Nephron progenitor cell (in vitro differentiated cells): ENCODE measurements around the gene ATP7B.
A peak's percentile ranks its signal among the peaks of the same experiment; 100 is the strongest.
"Not testable (repeated sequence)": the region's sequence is repeated elsewhere in the genome, so short reads cannot be mapped to it uniquely, and the experiment has no call there.

ENCODE experiments used
- DNase-seq: peaks from one replicate; pipeline ENCODE4 v3.0.0; 2021
- H3K27ac Mint-ChIP-seq: 2 replicates; pipeline ENCODE4 v1.8.0; 2021; ENCODE audit warnings: mild to moderate bottlenecking, moderate library complexity, mixed read lengths
- H3K27me3 Mint-ChIP-seq: 2 replicates; pipeline ENCODE4 v1.8.0; 2021; ENCODE audit warnings: mild to moderate bottlenecking, low read depth, mixed read lengths; ENCODE audit not compliant: poor library complexity
- H3K36me3 Mint-ChIP-seq: 2 replicates; pipeline ENCODE4 v1.8.0; 2021; ENCODE audit warnings: low read depth, mixed read lengths
- H3K4me1 Mint-ChIP-seq: 2 replicates; pipeline ENCODE4 v1.8.0; 2021; ENCODE audit warnings: mixed read lengths
- H3K4me3 Mint-ChIP-seq: 2 replicates; pipeline ENCODE4 v1.8.0; 2021; ENCODE audit warnings: mild to moderate bottlenecking, moderate library complexity, mixed read lengths
- H3K9me3 Mint-ChIP-seq: 2 replicates; pipeline ENCODE4 v1.8.0; 2021; ENCODE audit warnings: mild to moderate bottlenecking, moderate library complexity, mixed read lengths
- CTCF ChIP-seq: fragments of 200-600 bp; sonication (generic); IDR thresholded peaks from 2 replicates; pipeline ENCODE4 v1.5.0; 2021; ENCODE audit warnings: antibody characterized with exemption

ATP7B gene

GRCh38 chr13:52043675-52044074 is 32.4 kb upstream of the ATP7B start:
- no peak for TF ChIP-seq CTCF
- Mint-ChIP-seq H3K27me3 (no peaks in the 10 kb centered on the region), H3K9me3 (peaks cover 17% of the 10 kb centered on the region), H3K4me3 (no peak overlapping the region), H3K36me3 (peaks cover 18% of the 10 kb centered on the region), H3K4me1 (no peaks in the 10 kb centered on the region), H3K27ac (no peak overlapping the region)
- DNase-seq, result no peak

- no peak for TF ChIP-seq CTCF
- H3K36me3 Mint-ChIP-seq, result peaks cover 40% of the 10 kb centered on the region
- H3K4me1 Mint-ChIP-seq, result peaks cover 9% of the 10 kb centered on the region
- no peak for DNase-seq
- H3K27ac Mint-ChIP-seq, result peak overlapping the region; percentile 70
- H3K27me3 Mint-ChIP-seq, result peaks cover 3% of the 10 kb centered on the region
- peaks cover 11% of the 10 kb centered on the region for H3K9me3 Mint-ChIP-seq
- no peak overlapping the region for H3K4me3 Mint-ChIP-seq
Observed at GRCh38 chr13:52036037-52036436, 24.8 kb upstream of the ATP7B start.

- no peak for TF ChIP-seq CTCF
- H3K27me3 Mint-ChIP-seq, result peaks cover 3% of the 10 kb centered on the region
- H3K36me3 Mint-ChIP-seq, result peaks cover 47% of the 10 kb centered on the region
- no peak overlapping the region for H3K4me3 Mint-ChIP-seq
- no peak overlapping the region for H3K27ac Mint-ChIP-seq
- DNase-seq, result no peak
- H3K9me3 Mint-ChIP-seq, result peaks cover 20% of the 10 kb centered on the region
- H3K4me1 Mint-ChIP-seq, result peaks cover 9% of the 10 kb centered on the region
Observed at GRCh38 chr13:52034616-52035226, 23.5 kb upstream of the ATP7B start.

GRCh38 chr13:52033039-52033438 is 21.8 kb upstream of the ATP7B start:
- Mint-ChIP-seq H3K27ac (no peak overlapping the region), H3K27me3 (peaks cover under 1% of the 10 kb centered on the region), H3K4me3 (no peak overlapping the region), H3K36me3 (peaks cover 61% of the 10 kb centered on the region), H3K9me3 (peaks cover 36% of the 10 kb centered on the region), H3K4me1 (peaks cover 9% of the 10 kb centered on the region)
- no peak for DNase-seq
- TF ChIP-seq CTCF, result no peak

- not testable (repeated sequence) for H3K4me1 Mint-ChIP-seq, H3K27me3 Mint-ChIP-seq, H3K27ac Mint-ChIP-seq, H3K4me3 Mint-ChIP-seq, DNase-seq
- Mint-ChIP-seq H3K9me3 (peaks cover 59% of the 10 kb centered on the region), H3K36me3 (peaks cover 80% of the 10 kb centered on the region)
Observed at GRCh38 chr13:52030401-52030800, 19.2 kb upstream of the ATP7B start.

- no peak for DNase-seq
- TF ChIP-seq CTCF, result no peak
- Mint-ChIP-seq H3K27ac (no peak overlapping the region), H3K36me3 (peaks cover 85% of the 10 kb centered on the region), H3K27me3 (no peaks in the 10 kb centered on the region), H3K4me1 (no peaks in the 10 kb centered on the region), H3K4me3 (no peak overlapping the region), H3K9me3 (peaks cover 65% of the 10 kb centered on the region)
Observed at GRCh38 chr13:52029569-52029968, 18.3 kb upstream of the ATP7B start.
